Lower lobe of right lung (tissue), 2 donors: ENCODE results near the gene PSMA1. TPM values are rescaled to one million over a fixed set of nuclear protein-coding genes. Genes with fewer than 3 reads are reported as not detected.

ENCODE experiments used
- ATAC-seq, 2 donors: fragments of 200-7000 bp; cut with Tn5 transposase; one replicate each; pipeline ENCODE4 v1.9.1; 2020 to 2022; ENCODE audit warnings: mild to moderate bottlenecking in 2 of 2, moderate library complexity in 2 of 2
- DNase-seq: peaks from one replicate; pipeline ENCODE4 v3.0.0-alpha.2; 2020
- H3K27ac ChIP-seq: fragments of 200-600 bp; one replicate; pipeline ENCODE4 v1.8.0; 2022
- H3K27me3 ChIP-seq: fragments of 200-600 bp; one replicate; pipeline ENCODE4 v1.8.0; 2022; ENCODE audit warnings: low read depth
- H3K36me3 ChIP-seq: fragments of 200-600 bp; one replicate; pipeline ENCODE4 v1.8.0; 2022; ENCODE audit warnings: mild to moderate bottlenecking
- H3K4me1 ChIP-seq: fragments of 200-600 bp; one replicate; pipeline ENCODE4 v1.8.0; 2022
- H3K4me3 ChIP-seq: fragments of 200-600 bp; one replicate; pipeline ENCODE4 v1.8.0; 2022; ENCODE audit warnings: mild to moderate bottlenecking
- H3K9me3 ChIP-seq: fragments of 200-600 bp; one replicate; pipeline ENCODE4 v1.8.0; 2022
- intact Hi-C: fragments of 100-400 bp; cut with DNase I; formaldehyde crosslinking; loops from one replicate; pipeline ENCODE4 v1.11.0; 2022
- total RNA-seq: library from RNA; stranded (reverse); fragmentation: NEBNext Ultra II Directional; extraction: Animal tissue kit (Norgen Biotek cat#: 25700); gene quantifications from one replicate; pipeline ENCODE4 v1.2.1, GENCODE V29; 2021
- TF ChIP-seq, protein P1 (sequence below): fragments of 200-600 bp; IDR thresholded peaks from one replicate; pipeline ENCODE4 v1.8.0; 2022; ENCODE audit warnings: antibody characterized with exemption, mild to moderate bottlenecking
- donor health status: DM: no; HTN: yes; CAD: no; lungs with severe emphysema.

PSMA1 gene
- total RNA-seq, 1 donor from 2014 or later = 121 TPM

DNA sequence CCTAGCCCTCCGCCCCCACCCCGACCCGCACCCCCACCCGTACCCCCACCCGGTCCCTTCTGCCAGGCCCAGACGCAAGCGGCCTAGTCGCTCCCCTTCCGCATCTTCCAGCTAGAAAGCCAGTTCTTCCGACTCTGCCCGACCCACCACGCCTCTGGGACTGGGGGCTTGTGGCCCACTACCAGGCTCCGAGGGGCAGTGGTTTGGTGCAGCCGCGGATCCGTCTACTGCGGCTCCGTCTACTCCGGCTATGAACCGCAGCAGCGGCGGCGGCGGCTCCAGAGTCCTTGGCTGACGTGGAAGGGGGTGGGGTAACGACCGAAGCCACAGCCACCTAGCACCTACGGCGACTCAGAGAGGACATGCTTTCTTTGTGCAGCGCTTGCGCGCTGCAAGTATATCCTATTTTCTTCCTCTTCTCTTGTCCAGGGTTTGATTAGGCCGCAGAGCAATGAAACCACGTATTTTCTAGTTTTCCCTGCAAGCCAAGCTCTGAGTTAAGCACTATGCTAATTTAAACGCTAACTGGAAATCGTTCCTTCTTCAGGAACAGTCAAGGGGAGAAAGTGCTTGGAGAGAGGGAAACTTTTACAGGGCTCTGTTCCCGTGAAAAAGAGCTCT is 20.5 kb downstream of the PSMA1 start, which contains the start of gene COPB1:
Gene COPB1, minus strand, starts transcription at position 252 of the 621 bp plus-strand sequence. CDS start 883 bp downstream, outside the sequence.
- ATAC-seq = peak; percentile 100
- TF ChIP-seq, protein P1, sequence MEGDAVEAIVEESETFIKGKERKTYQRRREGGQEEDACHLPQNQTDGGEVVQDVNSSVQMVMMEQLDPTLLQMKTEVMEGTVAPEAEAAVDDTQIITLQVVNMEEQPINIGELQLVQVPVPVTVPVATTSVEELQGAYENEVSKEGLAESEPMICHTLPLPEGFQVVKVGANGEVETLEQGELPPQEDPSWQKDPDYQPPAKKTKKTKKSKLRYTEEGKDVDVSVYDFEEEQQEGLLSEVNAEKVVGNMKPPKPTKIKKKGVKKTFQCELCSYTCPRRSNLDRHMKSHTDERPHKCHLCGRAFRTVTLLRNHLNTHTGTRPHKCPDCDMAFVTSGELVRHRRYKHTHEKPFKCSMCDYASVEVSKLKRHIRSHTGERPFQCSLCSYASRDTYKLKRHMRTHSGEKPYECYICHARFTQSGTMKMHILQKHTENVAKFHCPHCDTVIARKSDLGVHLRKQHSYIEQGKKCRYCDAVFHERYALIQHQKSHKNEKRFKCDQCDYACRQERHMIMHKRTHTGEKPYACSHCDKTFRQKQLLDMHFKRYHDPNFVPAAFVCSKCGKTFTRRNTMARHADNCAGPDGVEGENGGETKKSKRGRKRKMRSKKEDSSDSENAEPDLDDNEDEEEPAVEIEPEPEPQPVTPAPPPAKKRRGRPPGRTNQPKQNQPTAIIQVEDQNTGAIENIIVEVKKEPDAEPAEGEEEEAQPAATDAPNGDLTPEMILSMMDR = no peak
- DNase-seq = peak; percentile 95
- Histone ChIP-seq H3K36me3 (peaks cover 54% of the 10 kb centered on the region), H3K4me3 (peak within 1 kb of the TSS; percentile 77), H3K27me3 (no peaks in the 10 kb centered on the region), H3K9me3 (no peaks in the 10 kb centered on the region), H3K4me1 (peaks cover 35% of the 10 kb centered on the region), H3K27ac (peak within 1 kb of the TSS; percentile 91)
- intact Hi-C loops = no loop called here

DNA sequence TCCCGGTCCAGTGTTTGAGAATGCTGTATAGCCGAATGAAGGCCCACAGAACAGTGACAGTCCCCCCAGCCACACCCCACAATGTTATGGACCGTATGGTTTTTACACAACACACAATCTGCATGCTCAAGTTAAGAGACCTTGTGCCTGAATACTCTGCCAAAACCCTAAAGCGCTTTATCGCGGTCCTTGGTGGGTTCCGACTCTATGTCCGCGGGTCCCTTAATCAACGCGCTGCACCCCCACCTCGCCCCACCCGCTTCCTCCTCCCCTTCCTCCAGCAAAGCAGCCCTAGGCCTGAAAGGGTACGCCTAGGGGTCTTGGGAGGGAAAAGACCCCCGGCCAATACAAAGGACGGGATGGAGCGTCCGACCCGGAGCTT is 21.0 kb downstream of the PSMA1 start:
- peak; percentile 69 to 72 for ATAC-seq
- DNase-seq = peak; percentile 55
- Histone ChIP-seq H3K4me3 (peak overlapping the region; percentile 77), H3K4me1 (peaks cover 35% of the 10 kb centered on the region), H3K27me3 (no peaks in the 10 kb centered on the region), H3K36me3 (peaks cover 54% of the 10 kb centered on the region), H3K9me3 (no peaks in the 10 kb centered on the region), H3K27ac (peak overlapping the region; percentile 91)
- intact Hi-C loops = no loop called here
- TF ChIP-seq, protein P1 = no peak

DNA sequence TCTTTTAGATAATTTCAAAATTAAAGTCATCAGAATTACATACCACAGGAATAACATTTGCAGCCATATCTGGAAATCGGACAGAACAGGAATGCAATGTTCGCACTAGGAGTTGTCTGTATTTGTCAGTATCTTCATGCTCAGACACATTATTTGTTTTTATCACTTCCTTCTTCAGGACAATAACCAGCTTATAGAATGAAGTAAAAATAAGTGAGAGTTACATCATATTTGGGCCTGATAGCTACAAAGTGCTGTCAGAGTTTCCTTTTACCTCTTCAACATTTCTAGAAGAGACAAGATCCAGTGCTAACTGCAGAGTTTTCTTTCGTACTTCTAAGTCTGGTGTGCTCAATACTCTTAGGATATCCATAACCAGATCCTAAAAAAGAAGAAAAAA is 39.5 kb downstream of the PSMA1 start:
- TF ChIP-seq, protein P1 = no peak
- Histone ChIP-seq H3K9me3 (no peaks in the 10 kb centered on the region), H3K36me3 (peaks cover 100% of the 10 kb centered on the region), H3K4me3 (no peak overlapping the region), H3K4me1 (no peaks in the 10 kb centered on the region), H3K27me3 (no peaks in the 10 kb centered on the region), H3K27ac (no peak overlapping the region)
- no peak for ATAC-seq
- no peak for DNase-seq
- intact Hi-C loops = no loop called here

DNA sequence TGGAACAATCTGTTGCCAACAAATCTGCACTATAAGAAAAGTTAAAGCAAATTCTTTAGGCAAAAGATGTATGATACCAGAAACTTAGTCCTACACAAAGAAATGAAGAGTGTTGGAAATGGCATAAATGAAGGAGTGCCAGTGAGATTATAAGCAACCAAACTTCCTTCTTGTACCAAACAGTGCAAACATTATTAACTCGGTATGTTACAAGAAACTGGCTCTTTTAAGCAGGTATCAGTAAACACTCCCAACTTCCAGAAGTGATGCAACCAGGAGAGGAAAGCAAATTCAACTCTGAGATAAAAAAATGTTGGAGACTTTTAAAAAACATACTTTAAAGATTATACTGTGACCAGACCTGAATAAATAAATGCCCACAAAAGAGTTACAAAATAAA is 49.1 kb downstream of the PSMA1 start:
- no peak for DNase-seq
- peaks cover 9% of the 10 kb centered on the region for H3K4me1 ChIP-seq

DNA sequence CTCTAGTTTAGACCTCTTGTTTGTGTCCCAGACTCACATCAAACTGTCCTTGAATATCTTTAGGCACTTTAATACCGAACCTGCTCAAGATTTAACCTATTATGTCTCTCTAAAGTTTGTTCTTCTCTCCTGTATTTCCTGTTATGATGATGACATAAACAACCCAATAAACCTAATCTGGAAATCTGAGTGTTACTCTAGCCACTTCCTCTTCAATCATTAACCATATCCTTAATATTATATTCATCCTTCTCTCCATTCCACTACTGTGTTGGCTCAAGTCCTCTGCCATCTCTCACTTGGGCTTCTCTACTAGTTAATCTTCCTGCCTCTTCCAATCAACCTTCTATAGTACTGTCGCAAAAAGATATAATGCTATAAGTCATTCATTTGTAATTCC is 56.6 kb downstream of the PSMA1 start:
- peak in 1 of 2 donors; percentile 21 for ATAC-seq

More for the DNA sequence above, 49.1 kb downstream of the PSMA1 start:
- Histone ChIP-seq H3K4me3 (no peak overlapping the region), H3K27me3 (no peaks in the 10 kb centered on the region), H3K36me3 (peaks cover 96% of the 10 kb centered on the region), H3K9me3 (no peaks in the 10 kb centered on the region), H3K27ac (no peak overlapping the region)
- TF ChIP-seq, protein P1 = no peak
- ATAC-seq = peak; percentile 71 to 90
- intact Hi-C loops = no loop called here

More for the DNA sequence above, 56.6 kb downstream of the PSMA1 start:
- Histone ChIP-seq H3K27ac (no peak overlapping the region), H3K36me3 (peaks cover 97% of the 10 kb centered on the region), H3K27me3 (no peaks in the 10 kb centered on the region), H3K9me3 (no peaks in the 10 kb centered on the region), H3K4me3 (no peak overlapping the region), H3K4me1 (peaks cover 5% of the 10 kb centered on the region)
- intact Hi-C loops = no loop called here
- TF ChIP-seq, protein P1 = no peak
- no peak for DNase-seq
